Endothelial cell of hepatic sinusoid (primary cell): ENCODE results near the gene SLC12A4.
"Not testable (repeated sequence)": the region's sequence is repeated elsewhere in the genome, so short reads cannot be mapped to it uniquely, and the experiment has no call there.

ENCODE experiments used
- in situ Hi-C: cut with HindIII; loops from 2 replicates; pipeline ENCODE4 v1.10.0; 2017; ENCODE audit warnings: low sequenced_read_pairs

SLC12A4 gene

GRCh38 chr16:67989322-67990017, 21.0 kb upstream of the SLC12A4 start:
- in situ Hi-C loops: no loop called here

- in situ Hi-C loops: no loop called here
Observed at GRCh38 chr16:67988675-67989074, 20.2 kb upstream of the SLC12A4 start.

- in situ Hi-C loops: no loop called here
Observed at GRCh38 chr16:67987460-67988160, 19.2 kb upstream of the SLC12A4 start.

- in situ Hi-C loops: no loop called here
Observed at GRCh38 chr16:67986949-67987348, 18.5 kb upstream of the SLC12A4 start.

GRCh38 chr16:67982011-67982696, 13.7 kb upstream of the SLC12A4 start:
- in situ Hi-C loops: no loop called here

- in situ Hi-C loops: loop anchor here (5.0 kb wide), 1 partner anchor 92 kb away; no protein-coding TSS in a partner anchor
Observed at GRCh38 chr16:67979955-67980678, 11.7 kb upstream of the SLC12A4 start, which contains the start of gene DPEP3. TSS of gene DPEP3 (minus strand) at chr16:67980499. CDS start at chr16:67980380, 119 bp downstream.

- in situ Hi-C loops: loop anchor here (5.0 kb wide), 1 partner anchor 95 kb away; no protein-coding TSS in a partner anchor
Observed at GRCh38 chr16:67977469-67978227, 9.2 kb upstream of the SLC12A4 start.

GRCh38 chr16:67977005-67977404, 8.6 kb upstream of the SLC12A4 start:
- in situ Hi-C loops: loop anchor here (5.0 kb wide), 1 partner anchor 95 kb away; no protein-coding TSS in a partner anchor

- in situ Hi-C loops: loop anchor here (5.0 kb wide), 1 partner anchor 96 kb away; no protein-coding TSS in a partner anchor
Observed at GRCh38 chr16:67976205-67976604, 7.8 kb upstream of the SLC12A4 start.

GRCh38 chr16:67975321-67976105, 7.1 kb upstream of the SLC12A4 start:
- in situ Hi-C loops: loop anchor here (5.0 kb wide), 1 partner anchor 97 kb away; no protein-coding TSS in a partner anchor

- in situ Hi-C loops: not testable (repeated sequence)
Observed at GRCh38 chr16:67972285-67972684, 3.8 kb upstream of the SLC12A4 start.

- in situ Hi-C loops: no loop called here
Observed at GRCh38 chr16:67971111-67971510, 2.7 kb upstream of the SLC12A4 start.

GRCh38 chr16:67969254-67970039, 1.0 kb upstream of the SLC12A4 start:
- in situ Hi-C loops: no loop called here

GRCh38 chr16:67967958-67968399, 458 bp downstream of the SLC12A4 start:
- in situ Hi-C loops: no loop called here

- in situ Hi-C loops: no loop called here
Observed at GRCh38 chr16:67967183-67967957, 1.1 kb downstream of the SLC12A4 start.

GRCh38 chr16:67966549-67967182, 1.8 kb downstream of the SLC12A4 start:
- in situ Hi-C loops: no loop called here
